Measurements from ENCODE around the gene VTI1A.

DNA sequence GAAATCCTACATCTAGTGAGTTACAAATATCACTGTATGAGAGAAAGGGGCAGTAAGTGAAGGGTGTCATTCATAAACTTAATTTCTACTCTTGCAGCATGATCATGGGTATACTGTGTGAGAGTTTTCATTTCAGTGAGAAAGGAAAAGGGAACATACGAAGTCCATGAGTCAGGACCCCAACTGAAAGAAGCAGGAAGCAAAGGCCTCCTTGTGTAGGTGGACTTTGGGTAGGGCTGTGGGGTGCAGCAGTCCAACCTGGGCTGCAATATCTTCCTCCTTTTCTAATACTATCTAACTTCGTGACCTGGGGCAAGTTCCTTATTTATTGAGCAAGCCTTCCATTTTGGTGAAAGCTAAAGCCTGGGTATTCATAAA lies 254.9 kb downstream of the VTI1A start:
- TF ChIP-seq, protein P1, sequence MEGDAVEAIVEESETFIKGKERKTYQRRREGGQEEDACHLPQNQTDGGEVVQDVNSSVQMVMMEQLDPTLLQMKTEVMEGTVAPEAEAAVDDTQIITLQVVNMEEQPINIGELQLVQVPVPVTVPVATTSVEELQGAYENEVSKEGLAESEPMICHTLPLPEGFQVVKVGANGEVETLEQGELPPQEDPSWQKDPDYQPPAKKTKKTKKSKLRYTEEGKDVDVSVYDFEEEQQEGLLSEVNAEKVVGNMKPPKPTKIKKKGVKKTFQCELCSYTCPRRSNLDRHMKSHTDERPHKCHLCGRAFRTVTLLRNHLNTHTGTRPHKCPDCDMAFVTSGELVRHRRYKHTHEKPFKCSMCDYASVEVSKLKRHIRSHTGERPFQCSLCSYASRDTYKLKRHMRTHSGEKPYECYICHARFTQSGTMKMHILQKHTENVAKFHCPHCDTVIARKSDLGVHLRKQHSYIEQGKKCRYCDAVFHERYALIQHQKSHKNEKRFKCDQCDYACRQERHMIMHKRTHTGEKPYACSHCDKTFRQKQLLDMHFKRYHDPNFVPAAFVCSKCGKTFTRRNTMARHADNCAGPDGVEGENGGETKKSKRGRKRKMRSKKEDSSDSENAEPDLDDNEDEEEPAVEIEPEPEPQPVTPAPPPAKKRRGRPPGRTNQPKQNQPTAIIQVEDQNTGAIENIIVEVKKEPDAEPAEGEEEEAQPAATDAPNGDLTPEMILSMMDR (IDR thresholded peaks at IDR 0.05; ENCODE audit: low read length), result no peak
- TF ChIP-seq EZH2phosphoT487 (IDR thresholded peaks at IDR 0.05; ENCODE audit: low read length), result no peak
